Neural crest cell (in vitro differentiated cells): ENCODE results near the gene SCUBE3. TPM values are rescaled to one million over a fixed set of nuclear protein-coding genes. Genes with fewer than 3 reads are reported as not detected.

Source experiments
- DNase-seq: peaks from one replicate; pipeline ENCODE4 v3.0.0; 2021; ENCODE audit warnings: low read depth, mixed read lengths, low spot score
- H3K27ac Mint-ChIP-seq: one replicate; pipeline ENCODE4 v1.8.0; 2021; ENCODE audit warnings: mild to moderate bottlenecking, mixed read lengths; ENCODE audit not compliant: unreplicated experiment
- H3K27me3 Mint-ChIP-seq: 2 replicates; pipeline ENCODE4 v1.8.0; 2021; ENCODE audit warnings: low read depth, mild to moderate bottlenecking, mixed read lengths
- H3K36me3 Mint-ChIP-seq: 2 replicates; pipeline ENCODE4 v1.8.0; 2021; ENCODE audit warnings: low read depth, mild to moderate bottlenecking, mixed read lengths
- H3K4me1 Mint-ChIP-seq: 2 replicates; pipeline ENCODE4 v1.8.0; 2021; ENCODE audit warnings: mixed read lengths
- H3K4me3 Mint-ChIP-seq: one replicate; pipeline ENCODE4 v1.8.0; 2021; ENCODE audit warnings: mild to moderate bottlenecking, mixed read lengths
- H3K9me3 Mint-ChIP-seq: 2 replicates; pipeline ENCODE4 v1.8.0; 2021; ENCODE audit warnings: mixed read lengths
- total RNA-seq: library from RNA; stranded (reverse); gene quantifications from 2 replicates; pipeline ENCODE4 v1.2.1, GENCODE V29; 2021
- TF ChIP-seq, protein P1 (sequence below): fragments of 200-600 bp; sonication (generic); conservative IDR thresholded peaks from 2 replicates; pipeline ENCODE4 v1.5.0; 2021; ENCODE audit warnings: antibody characterized with exemption, mild to moderate bottlenecking

SCUBE3 gene
- total RNA-seq, 1 donor from 2014 or later = 22.5 TPM

DNA sequence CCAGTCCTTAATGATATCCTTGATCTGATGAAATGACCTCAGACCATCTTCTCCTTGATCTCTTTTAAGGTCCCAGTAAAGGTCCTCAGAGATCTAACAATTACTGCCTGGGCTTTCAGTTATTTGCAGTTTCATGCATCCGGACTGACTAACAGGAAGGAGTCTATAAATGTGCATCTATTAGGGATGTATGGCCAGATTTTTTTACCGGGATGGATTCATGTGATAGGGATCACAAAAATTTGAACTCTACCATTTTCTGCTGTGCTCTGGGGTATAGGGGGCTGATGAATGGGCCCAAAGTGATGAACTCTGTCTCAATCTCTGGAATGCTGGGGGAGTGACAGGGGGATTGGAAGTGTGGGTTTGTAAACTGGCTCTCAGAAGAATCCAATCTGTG lies 36.2 kb upstream of the SCUBE3 start:
- no peaks in the 10 kb centered on the region for H3K9me3 Mint-ChIP-seq
- no peak for DNase-seq
- H3K4me1 Mint-ChIP-seq = peaks cover 25% of the 10 kb centered on the region
- H3K36me3 Mint-ChIP-seq = no peaks in the 10 kb centered on the region
- H3K27ac Mint-ChIP-seq = no peak overlapping the region
- TF ChIP-seq, protein P1, sequence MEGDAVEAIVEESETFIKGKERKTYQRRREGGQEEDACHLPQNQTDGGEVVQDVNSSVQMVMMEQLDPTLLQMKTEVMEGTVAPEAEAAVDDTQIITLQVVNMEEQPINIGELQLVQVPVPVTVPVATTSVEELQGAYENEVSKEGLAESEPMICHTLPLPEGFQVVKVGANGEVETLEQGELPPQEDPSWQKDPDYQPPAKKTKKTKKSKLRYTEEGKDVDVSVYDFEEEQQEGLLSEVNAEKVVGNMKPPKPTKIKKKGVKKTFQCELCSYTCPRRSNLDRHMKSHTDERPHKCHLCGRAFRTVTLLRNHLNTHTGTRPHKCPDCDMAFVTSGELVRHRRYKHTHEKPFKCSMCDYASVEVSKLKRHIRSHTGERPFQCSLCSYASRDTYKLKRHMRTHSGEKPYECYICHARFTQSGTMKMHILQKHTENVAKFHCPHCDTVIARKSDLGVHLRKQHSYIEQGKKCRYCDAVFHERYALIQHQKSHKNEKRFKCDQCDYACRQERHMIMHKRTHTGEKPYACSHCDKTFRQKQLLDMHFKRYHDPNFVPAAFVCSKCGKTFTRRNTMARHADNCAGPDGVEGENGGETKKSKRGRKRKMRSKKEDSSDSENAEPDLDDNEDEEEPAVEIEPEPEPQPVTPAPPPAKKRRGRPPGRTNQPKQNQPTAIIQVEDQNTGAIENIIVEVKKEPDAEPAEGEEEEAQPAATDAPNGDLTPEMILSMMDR = no peak
- no peaks in the 10 kb centered on the region for H3K27me3 Mint-ChIP-seq
- no peak overlapping the region for H3K4me3 Mint-ChIP-seq

DNA sequence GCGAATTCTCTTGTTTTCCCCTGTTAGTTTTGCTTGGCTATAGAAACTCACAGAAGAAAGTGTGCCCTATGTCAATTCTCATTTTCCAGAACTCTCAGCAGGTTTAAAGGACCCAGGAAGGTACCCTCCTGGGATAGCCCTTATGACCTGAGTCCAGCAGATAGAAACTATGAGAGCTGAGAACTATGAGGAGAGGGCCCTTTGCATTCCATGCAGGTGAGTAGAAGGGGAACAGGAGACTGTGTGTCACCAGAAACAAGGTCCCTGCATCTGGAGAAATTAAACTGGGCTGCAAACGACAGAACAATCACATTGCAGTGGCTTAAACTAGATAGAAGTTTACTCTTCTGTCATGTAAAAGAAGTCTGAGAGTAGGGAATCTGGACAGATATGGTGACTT lies 35.7 kb upstream of the SCUBE3 start:
- Mint-ChIP-seq H3K4me3 (no peak overlapping the region), H3K27ac (no peak overlapping the region), H3K9me3 (peaks cover 3% of the 10 kb centered on the region), H3K36me3 (no peaks in the 10 kb centered on the region), H3K4me1 (peaks cover 28% of the 10 kb centered on the region), H3K27me3 (peaks cover 2% of the 10 kb centered on the region)
- DNase-seq = no peak
- TF ChIP-seq, protein P1 = no peak

DNA sequence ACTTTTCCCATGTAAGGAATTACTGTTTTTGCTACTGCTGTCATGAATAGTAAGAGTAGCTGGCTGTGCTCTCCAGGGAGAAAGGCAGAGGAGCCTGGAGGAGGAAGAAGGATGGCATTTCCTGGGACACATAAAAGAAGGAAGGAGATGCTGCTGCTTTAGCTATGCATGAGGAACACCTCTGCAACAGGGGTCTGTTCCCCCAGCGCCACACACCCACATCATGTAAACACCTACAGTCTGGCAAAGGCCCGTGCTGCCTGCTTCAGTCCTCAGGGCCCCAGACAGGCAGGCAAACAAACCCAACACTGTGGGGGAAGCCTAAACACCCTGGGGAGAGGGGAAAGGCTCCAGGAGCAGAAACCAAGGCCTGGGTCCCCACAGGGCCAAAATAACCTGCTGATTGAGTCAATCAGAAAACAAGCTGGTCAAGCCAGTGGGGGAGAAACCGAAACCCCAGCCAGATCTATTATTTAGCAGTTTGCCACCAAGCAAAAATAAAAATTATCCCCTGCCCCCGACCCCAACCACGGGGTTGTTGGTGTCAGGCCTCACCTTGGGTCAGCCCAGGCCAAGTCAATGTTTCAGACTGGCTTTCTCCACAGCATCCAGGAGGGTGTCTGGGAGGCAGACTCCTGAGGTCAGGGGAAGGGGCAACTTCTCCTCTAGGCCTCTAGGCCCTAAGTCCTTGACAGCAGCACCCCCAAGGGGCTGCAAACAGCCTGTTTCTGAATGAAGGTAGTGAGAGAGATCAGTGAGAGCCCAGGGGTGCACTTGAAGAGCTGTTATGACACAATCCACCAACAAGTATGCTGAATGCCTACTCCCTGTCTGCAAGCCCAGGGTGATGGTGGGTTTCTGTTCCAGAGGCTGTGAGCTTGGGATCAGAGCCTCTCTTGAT lies 34.6 kb upstream of the SCUBE3 start:
- Mint-ChIP-seq H3K27ac (peak overlapping the region; percentile 72), H3K27me3 (peaks cover 2% of the 10 kb centered on the region), H3K9me3 (peaks cover 3% of the 10 kb centered on the region), H3K4me3 (no peak overlapping the region), H3K4me1 (peaks cover 25% of the 10 kb centered on the region), H3K36me3 (no peaks in the 10 kb centered on the region)
- DNase-seq = no peak
- TF ChIP-seq, protein P1 = no peak

DNA sequence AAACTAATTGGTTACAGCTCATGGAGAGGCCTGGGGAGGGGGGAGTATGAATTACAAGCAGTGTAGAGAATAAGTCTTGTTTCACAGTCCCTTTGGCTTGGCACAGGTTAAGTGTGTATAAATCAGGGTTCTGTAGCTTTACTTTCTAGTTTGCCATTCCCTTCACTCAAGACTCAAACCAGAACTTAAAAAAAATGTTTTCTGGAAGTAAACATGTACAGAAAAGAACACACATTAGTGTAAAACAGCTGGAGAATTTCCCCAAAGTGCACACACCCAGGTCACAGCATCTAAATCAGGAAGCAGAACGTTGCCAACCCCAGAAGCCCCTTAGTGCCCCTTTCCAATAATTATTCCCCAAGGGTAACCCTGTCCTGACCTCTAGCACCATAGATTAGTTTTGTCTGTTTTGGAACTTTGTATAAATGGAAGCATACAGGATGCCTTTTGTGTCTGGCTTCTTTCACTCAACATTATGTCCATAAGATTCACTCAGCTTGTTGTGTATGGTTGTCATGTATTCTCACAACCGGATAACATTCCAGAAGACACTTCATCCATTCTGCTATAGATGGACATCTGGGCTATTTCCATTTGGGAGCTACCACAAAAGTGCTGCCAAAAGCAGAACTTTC lies 33.7 kb upstream of the SCUBE3 start:
- Mint-ChIP-seq H3K36me3 (no peaks in the 10 kb centered on the region), H3K4me1 (peaks cover 27% of the 10 kb centered on the region), H3K9me3 (peaks cover 3% of the 10 kb centered on the region), H3K27ac (no peak overlapping the region), H3K4me3 (no peak overlapping the region), H3K27me3 (peaks cover 2% of the 10 kb centered on the region)
- TF ChIP-seq, protein P1 = no peak
- DNase-seq = no peak

DNA sequence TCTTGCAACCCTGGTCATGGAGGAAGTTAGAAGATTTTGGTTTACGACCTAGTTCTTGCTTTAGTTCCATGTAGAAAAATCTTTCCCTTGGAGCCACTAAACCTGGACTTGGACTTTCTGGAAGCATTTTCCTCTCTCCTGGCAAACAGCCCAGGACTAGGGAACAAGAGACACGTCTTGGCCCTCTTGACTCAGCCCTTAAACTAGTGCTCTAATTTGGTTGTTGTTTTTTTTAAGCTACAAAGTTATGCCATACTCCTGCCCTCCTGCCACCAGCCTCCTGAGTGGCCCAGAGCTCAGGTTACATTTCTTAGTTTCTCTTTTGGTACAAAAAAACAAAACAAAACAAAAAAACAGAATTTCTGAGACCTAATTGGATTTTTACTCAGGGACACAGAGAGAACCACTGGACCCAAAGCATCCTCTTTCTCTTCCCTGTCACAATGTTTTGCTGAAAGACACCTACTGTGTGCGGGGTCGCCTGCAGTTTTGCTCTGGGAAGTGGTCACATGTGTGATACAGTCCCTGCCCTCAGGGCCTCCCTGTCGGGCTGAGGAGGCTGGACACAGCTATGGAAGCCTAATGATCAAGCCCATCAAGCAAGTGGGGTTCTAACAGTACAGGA lies 32.3 kb upstream of the SCUBE3 start:
- Mint-ChIP-seq H3K4me3 (no peak overlapping the region), H3K9me3 (peaks cover 3% of the 10 kb centered on the region), H3K36me3 (no peaks in the 10 kb centered on the region), H3K27ac (no peak overlapping the region), H3K27me3 (peaks cover 2% of the 10 kb centered on the region), H3K4me1 (peaks cover 29% of the 10 kb centered on the region)
- TF ChIP-seq, protein P1 = no peak
- DNase-seq = no peak
